Subcutaneous abdominal adipose tissue (tissue), 5 donors: ENCODE results near the gene SLK.

Experiments
- H3K27ac ChIP-seq: one replicate; pipeline ENCODE4 v1.7.0; 2013; ENCODE audit warnings: low read depth, mild to moderate bottlenecking, inconsistent platforms, low read length, moderate library complexity
- H3K27me3 ChIP-seq, 5 donors: one replicate each; pipeline ENCODE4 v1.7.0; 2013; ENCODE audit warnings: low read length in 5 of 5, inconsistent platforms in 1 of 5; ENCODE audit not compliant: control insufficient read depth in 5 of 5, insufficient read depth in 4 of 5
- H3K36me3 ChIP-seq, 5 donors: one replicate each; pipeline ENCODE4 v1.7.0; 2013; ENCODE audit warnings: low read length in 5 of 5; ENCODE audit not compliant: control insufficient read depth in 5 of 5, insufficient read depth in 5 of 5
- H3K4me1 ChIP-seq, 5 donors: one replicate each; pipeline ENCODE4 v1.7.0; 2013; ENCODE audit warnings: low read length in 5 of 5, mild to moderate bottlenecking in 3 of 5, moderate library complexity in 1 of 5; ENCODE audit not compliant: control insufficient read depth in 5 of 5, insufficient read depth in 5 of 5
- H3K4me3 ChIP-seq, 5 donors: one replicate each; pipeline ENCODE4 v1.7.0; 2013; ENCODE audit warnings: low read length in 5 of 5, low read depth in 1 of 5
- H3K9ac ChIP-seq, 5 donors: one replicate each; pipeline ENCODE4 v1.7.0; 2013; ENCODE audit warnings: low read length in 5 of 5, mild to moderate bottlenecking in 4 of 5, moderate library complexity in 3 of 5
- H3K9me3 ChIP-seq, 5 donors: one replicate each; pipeline ENCODE4 v1.7.0; 2013; ENCODE audit warnings: low read length in 5 of 5; ENCODE audit not compliant: control insufficient read depth in 5 of 5
- donor health status: healthy.
- donor health status: healthy.
- donor health status: healthy.
- donor health status: healthy.
- donor health status: healthy.

Gene SLK

GRCh38 chr10:104035194-104036068 lies 68.5 kb downstream of the SLK start:
- H3K4me3 ChIP-seq: no peak overlapping the region
- no peaks in the 10 kb centered on the region for H3K9me3 ChIP-seq
- no peak overlapping the region for H3K27ac ChIP-seq
- H3K9ac ChIP-seq: no peak overlapping the region
- peaks cover 0 to 5% (median 0%) of the 10 kb centered on the region in 5 donors for H3K27me3 ChIP-seq
- H3K4me1 ChIP-seq: no peaks in the 10 kb centered on the region
- H3K36me3 ChIP-seq: peaks cover 5 to 24% (median 16%) of the 10 kb centered on the region in 5 donors

DNA sequence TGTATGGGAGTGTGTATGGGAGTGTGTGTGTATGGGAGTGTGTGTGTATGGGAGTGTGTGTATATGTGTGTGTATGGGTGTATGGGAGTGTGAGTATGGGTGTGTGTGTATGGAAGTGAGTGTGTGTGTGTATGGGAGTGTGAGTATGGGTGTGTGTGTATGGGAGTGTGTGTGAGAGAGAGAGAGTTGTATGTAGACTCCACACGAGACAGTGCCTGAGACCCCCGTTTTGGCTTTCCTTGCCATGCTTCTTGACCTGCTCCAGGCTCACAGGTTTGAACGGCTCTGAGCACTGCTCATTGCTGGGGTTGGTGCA lies 69.1 kb downstream of the SLK start:
- Histone ChIP-seq H3K4me3 (no peak overlapping the region), H3K27me3 (peaks cover 0 to 5% (median 0%) of the 10 kb centered on the region in 5 donors), H3K9me3 (no peaks in the 10 kb centered on the region), H3K36me3 (peaks cover 0 to 24% (median 16%) of the 10 kb centered on the region in 5 donors), H3K4me1 (no peaks in the 10 kb centered on the region), H3K9ac (no peak overlapping the region), H3K27ac (no peak overlapping the region)

DNA sequence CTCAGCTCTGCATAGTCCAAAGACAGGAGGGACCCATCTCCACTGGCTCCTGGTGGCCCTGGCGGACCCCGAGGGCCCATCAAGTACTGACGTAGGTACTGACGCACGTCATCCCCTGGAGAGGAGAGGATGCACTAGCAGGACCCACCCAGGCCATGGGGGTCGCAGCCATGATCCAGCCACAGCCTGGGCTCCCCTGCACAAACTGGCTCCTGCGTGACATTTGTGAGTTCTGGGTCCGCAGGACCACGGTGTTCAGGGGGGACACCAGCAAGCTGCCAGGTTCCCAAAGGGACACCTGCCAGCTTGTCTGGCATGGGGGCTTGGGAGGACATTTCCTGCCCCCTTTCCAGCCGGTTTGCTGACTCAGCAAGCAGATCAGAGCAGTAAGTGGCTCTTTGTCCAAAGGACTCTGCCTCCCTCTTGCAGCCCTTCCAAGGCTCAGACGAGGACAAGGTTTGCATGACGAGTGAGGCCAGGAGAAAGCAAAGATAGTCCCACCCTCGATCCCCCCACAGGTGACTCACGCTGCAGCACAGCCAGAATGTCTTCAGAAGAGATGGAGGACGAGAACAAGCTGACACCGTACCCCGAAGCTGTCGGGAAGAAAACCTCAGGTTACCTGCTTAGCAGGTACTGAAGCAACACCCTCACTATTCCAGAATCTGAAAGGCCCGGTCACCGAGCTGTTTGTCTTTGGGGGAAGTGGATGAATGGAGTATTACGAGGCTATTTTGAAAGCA lies 69.7 kb downstream of the SLK start:
- Histone ChIP-seq H3K27ac (no peak overlapping the region), H3K9me3 (no peaks in the 10 kb centered on the region), H3K36me3 (peaks cover 0 to 22% (median 15%) of the 10 kb centered on the region in 5 donors), H3K9ac (no peak overlapping the region), H3K4me1 (no peaks in the 10 kb centered on the region), H3K4me3 (no peak overlapping the region), H3K27me3 (peaks cover 0 to 5% (median 0%) of the 10 kb centered on the region in 5 donors)

DNA sequence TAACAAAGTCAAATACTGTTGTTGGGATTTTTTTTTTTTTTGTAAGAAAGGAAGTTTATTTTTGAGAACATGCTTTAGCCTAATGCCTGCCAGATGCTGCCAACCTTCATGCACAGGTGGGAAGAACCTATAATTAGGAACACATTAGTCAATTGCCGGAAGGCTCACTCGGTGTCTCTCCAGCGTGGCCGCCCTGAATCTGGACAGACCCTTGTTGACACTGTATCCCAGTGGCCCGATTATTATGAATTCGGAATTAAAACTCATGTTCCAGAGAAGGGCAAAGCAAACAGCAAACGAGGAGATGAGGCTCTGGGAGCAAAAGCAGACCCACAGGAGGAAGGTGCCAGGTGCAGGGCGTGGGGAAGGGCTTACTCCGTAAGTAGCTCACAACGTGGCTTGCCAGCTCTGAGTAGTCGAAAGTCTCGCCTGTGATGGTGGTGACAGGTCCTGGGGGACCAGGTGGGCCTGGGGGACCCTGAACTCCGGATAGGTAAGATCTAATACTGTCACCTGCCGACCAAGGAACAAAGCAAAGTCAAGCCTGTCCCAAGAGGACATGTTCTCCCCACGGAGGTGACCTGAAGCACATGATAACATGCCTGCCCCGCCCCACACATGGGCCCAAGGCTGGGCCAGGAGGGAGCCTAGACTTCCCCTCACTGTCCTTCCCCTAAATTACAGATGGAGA lies 70.5 kb downstream of the SLK start:
- peaks cover 0 to 5% (median 0%) of the 10 kb centered on the region in 5 donors for H3K27me3 ChIP-seq
- peaks cover 0 to 16% (median 8%) of the 10 kb centered on the region in 5 donors for H3K36me3 ChIP-seq
- no peaks in the 10 kb centered on the region for H3K4me1 ChIP-seq
- H3K4me3 ChIP-seq: no peak overlapping the region
- no peaks in the 10 kb centered on the region for H3K9me3 ChIP-seq
- no peak overlapping the region for H3K9ac ChIP-seq
- H3K27ac ChIP-seq: no peak overlapping the region

GRCh38 chr10:104038537-104038936 lies 71.6 kb downstream of the SLK start:
- Histone ChIP-seq H3K36me3 (peaks cover 0 to 5% (median 0%) of the 10 kb centered on the region in 5 donors), H3K9ac (no peak overlapping the region), H3K4me3 (no peak overlapping the region), H3K9me3 (no peaks in the 10 kb centered on the region), H3K27me3 (peaks cover 0 to 5% (median 0%) of the 10 kb centered on the region in 5 donors), H3K4me1 (no peaks in the 10 kb centered on the region), H3K27ac (no peak overlapping the region)

DNA sequence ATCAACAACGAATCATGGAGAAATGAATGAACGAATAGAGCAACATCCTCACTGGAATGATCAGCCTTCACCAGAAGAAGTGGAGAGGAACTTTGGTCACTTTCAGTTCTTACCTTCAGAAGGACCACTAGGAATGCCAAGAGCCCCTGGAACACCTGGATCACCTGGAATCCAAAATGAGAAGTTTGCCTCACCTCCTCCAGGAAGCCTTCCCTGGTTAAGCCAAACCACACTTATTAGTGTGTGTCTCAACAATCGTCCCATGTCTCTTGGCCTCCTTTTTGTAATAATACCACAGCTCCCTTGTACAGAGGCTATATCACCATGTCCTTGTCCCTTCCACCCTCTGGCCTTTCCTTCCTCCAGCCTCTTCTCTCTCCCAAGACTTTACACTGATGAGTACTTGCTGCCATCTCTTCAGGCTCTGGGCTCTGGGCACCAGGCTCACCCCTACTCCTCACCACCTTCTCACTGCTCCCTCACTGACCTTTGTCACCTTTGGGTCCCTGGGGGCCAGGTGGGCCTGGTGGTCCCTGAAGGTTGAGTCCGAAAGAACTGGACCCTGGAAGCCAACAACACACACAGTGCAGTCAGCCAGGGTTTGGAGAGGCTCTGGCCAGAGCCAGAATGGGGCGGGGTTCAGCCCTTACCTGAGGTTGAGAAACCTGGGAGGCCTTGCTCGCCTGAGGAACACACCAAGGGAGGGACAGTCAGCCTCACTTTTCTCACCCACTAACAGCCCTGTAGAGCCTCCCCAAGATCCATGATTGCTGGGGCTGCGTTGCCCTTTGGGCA lies 72.2 kb downstream of the SLK start:
- Histone ChIP-seq H3K36me3 (no peaks in the 10 kb centered on the region), H3K27ac (no peak overlapping the region), H3K4me1 (no peaks in the 10 kb centered on the region), H3K27me3 (peaks cover 0 to 5% (median 0%) of the 10 kb centered on the region in 5 donors), H3K9ac (no peak overlapping the region), H3K9me3 (no peaks in the 10 kb centered on the region), H3K4me3 (no peak overlapping the region)

- H3K4me1 ChIP-seq: no peaks in the 10 kb centered on the region
- no peak overlapping the region for H3K9ac ChIP-seq
- H3K36me3 ChIP-seq: no peaks in the 10 kb centered on the region
- no peak overlapping the region for H3K27ac ChIP-seq
- no peaks in the 10 kb centered on the region for H3K9me3 ChIP-seq
- H3K4me3 ChIP-seq: no peak overlapping the region
- H3K27me3 ChIP-seq: peaks cover 0 to 5% (median 0%) of the 10 kb centered on the region in 5 donors
Measured at GRCh38 chr10:104040382-104040781, 73.4 kb downstream of the SLK start.

- no peak overlapping the region for H3K9ac ChIP-seq
- no peak overlapping the region for H3K4me3 ChIP-seq
- no peak overlapping the region for H3K27ac ChIP-seq
- no peaks in the 10 kb centered on the region for H3K27me3 ChIP-seq
- no peaks in the 10 kb centered on the region for H3K36me3 ChIP-seq
- no peaks in the 10 kb centered on the region for H3K9me3 ChIP-seq
- no peaks in the 10 kb centered on the region for H3K4me1 ChIP-seq
Measured at GRCh38 chr10:104040862-104041789, 74.2 kb downstream of the SLK start.
